Fibroblast of mammary gland (primary cell): ENCODE results near the gene PCNX1.

Experiments used
- DNase-seq: peaks from one replicate; pipeline ENCODE4 v3.0.0-alpha.2; 2010; ENCODE audit warnings: low read depth
- H3K4me3 ChIP-seq: 2 replicates; pipeline ENCODE4 v1.5.1; 2011; ENCODE audit warnings: low read depth, mild to moderate bottlenecking, low read length, moderate library complexity; ENCODE audit not compliant: control insufficient read depth
- TF ChIP-seq, protein P1 (sequence below): conservative IDR thresholded peaks from 2 replicates; pipeline ENCODE4 v1.5.1; 2011; ENCODE audit warnings: low read depth, low read length, inconsistent platforms; ENCODE audit not compliant: control insufficient read depth, insufficient read depth

PCNX1 gene

DNA sequence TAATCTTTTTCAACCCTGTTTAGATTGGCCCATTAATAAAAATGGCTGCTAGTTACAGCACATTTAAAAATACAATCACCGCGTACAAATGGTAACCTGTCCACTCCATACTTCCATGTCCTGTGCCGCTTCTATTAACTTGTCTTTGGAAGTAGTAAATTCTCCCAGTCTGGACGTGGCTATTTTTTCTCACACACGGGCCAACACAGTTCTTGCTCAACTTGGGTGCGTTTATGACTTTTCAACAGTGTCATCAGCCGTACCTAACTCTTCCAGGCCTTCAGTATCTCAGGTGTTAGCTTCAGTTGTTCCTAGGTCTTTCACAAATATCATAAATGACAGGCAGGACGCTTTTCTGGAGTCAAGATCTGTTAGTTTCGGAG is 475 bp upstream of the PCNX1 start:
- no peak for DNase-seq
- TF ChIP-seq, protein P1, sequence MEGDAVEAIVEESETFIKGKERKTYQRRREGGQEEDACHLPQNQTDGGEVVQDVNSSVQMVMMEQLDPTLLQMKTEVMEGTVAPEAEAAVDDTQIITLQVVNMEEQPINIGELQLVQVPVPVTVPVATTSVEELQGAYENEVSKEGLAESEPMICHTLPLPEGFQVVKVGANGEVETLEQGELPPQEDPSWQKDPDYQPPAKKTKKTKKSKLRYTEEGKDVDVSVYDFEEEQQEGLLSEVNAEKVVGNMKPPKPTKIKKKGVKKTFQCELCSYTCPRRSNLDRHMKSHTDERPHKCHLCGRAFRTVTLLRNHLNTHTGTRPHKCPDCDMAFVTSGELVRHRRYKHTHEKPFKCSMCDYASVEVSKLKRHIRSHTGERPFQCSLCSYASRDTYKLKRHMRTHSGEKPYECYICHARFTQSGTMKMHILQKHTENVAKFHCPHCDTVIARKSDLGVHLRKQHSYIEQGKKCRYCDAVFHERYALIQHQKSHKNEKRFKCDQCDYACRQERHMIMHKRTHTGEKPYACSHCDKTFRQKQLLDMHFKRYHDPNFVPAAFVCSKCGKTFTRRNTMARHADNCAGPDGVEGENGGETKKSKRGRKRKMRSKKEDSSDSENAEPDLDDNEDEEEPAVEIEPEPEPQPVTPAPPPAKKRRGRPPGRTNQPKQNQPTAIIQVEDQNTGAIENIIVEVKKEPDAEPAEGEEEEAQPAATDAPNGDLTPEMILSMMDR, result no peak
- H3K4me3 ChIP-seq, result peak overlapping the region; percentile 82

GRCh38 chr14:70907996-70908934 is 1.0 kb downstream of the PCNX1 start:
- peak; percentile 65 for DNase-seq
- TF ChIP-seq, protein P1, result no peak
- H3K4me3 ChIP-seq, result peak overlapping the region; percentile 82

DNA sequence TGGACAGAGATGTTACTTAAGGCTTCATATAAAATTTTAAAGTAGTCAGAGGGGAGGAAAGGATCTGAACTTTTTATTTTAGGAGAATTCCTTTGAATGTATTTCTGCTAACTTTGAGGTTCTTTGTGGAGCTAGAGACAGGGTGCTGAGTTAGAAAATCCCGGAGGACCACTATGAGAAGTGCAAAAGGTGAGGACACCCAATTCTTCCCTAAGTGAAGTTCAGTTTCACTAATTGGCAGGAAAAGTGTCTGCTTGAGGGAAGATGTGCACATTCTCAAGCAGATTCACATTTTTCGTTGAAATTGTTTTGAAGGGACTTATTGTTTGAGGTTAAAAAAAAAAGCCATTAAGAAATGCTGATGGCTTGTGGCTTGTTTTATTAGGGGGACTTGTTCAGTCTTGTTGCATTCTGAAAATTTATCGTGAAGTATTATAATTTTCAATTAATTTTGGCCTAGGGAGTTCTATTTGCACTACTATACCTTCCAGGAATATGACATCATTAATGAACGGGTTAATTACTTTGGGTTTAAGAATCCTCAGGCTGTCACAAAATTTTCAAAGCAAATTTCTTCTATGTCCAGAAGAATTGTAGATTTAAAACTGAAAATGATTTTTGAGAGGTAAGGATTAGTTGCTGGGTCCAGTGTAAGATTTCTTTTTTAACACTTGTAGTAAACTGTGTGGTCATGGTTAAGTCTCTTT is 1.8 kb downstream of the PCNX1 start:
- DNase-seq, result no peak
- TF ChIP-seq, protein P1, result no peak
- H3K4me3 ChIP-seq, result peak overlapping the region; percentile 82

GRCh38 chr14:70909733-70910614 is 2.7 kb downstream of the PCNX1 start:
- TF ChIP-seq, protein P1, result no peak
- no peak for DNase-seq
- H3K4me3 ChIP-seq, result no peak overlapping the region

DNA sequence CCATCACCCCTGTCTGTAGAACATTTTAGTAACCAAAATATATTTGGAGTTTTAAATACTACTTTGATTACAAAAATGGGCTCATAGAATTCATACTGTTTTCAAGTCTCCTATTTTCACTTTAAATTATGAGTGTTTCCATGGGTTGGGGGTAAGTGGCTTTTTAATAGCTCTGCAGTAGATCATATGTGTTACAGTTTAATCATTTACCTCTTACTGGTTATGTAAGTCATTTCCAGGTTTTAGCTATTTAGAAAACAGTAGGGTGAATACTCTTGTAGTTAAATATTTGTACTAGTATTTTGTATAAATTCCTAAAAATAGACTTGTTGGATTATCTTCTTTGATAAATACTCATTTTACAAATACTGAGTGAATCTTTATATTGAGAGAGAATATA is 8.2 kb downstream of the PCNX1 start:
- TF ChIP-seq, protein P1, result no peak
- no peak for DNase-seq

DNA sequence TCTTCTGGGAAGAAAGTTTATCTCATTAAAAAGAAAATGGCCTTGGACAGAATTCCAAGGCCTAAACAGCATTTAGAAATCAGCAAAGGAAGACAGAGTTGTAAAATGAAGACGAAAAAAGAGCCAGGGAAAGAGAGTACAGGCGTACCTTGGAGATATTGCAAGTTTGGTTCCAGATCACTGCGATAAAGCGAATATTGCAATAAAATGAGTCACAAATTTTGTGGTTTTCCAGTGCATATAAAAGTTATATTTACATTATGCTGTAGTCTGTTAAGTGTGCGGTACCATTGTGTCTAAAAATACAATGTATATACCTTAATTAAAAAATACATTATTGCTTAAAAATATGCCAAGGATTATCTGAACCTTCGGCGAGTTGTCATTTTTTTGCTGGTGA is 9.0 kb downstream of the PCNX1 start:
- TF ChIP-seq, protein P1, result no peak
- H3K4me3 ChIP-seq, result no peak overlapping the region
- no peak for DNase-seq

More for the DNA sequence above, 8.2 kb downstream of the PCNX1 start:
- no peak overlapping the region for H3K4me3 ChIP-seq
